IPS DF 6.9 (cell line): ENCODE results near the gene KCNIP2.

Source experiments
- DNase-seq: peaks from one replicate; pipeline ENCODE4 v3.0.0-alpha.2; 2013; ENCODE audit warnings: low read depth, low spot score
- H3K27ac ChIP-seq: one replicate; pipeline ENCODE4 v1.5.1; 2013; ENCODE audit warnings: low read length, control low read depth
- H3K27me3 ChIP-seq: 2 replicates; pipeline ENCODE4 v1.6.1; 2013; ENCODE audit warnings: mild to moderate bottlenecking, low read length; ENCODE audit not compliant: control insufficient read depth, insufficient read depth
- H3K36me3 ChIP-seq: 2 replicates; pipeline ENCODE4 v1.6.1; 2013; ENCODE audit warnings: low read length; ENCODE audit not compliant: control insufficient read depth, insufficient read depth
- H3K4me1 ChIP-seq: 2 replicates; pipeline ENCODE4 v1.6.1; 2013; ENCODE audit warnings: low read length; ENCODE audit not compliant: control insufficient read depth, insufficient read depth
- H3K4me3 ChIP-seq: 2 replicates; pipeline ENCODE4 v1.5.1; 2013; ENCODE audit warnings: mild to moderate bottlenecking, low read length
- H3K9me3 ChIP-seq: 2 replicates; pipeline ENCODE4 v1.6.1; 2013; ENCODE audit warnings: low read length, inconsistent platforms; ENCODE audit not compliant: control insufficient read depth, insufficient read depth
- WGBS: extraction: QIAGEN DNeasy Blood & Tissue Kit; methylation state at CpG from one replicate; pipeline ENCODE4 v1.1.7; 2013; ENCODE audit warnings: mixed read lengths, missing lambda C conversion rate; ENCODE audit not compliant: insufficient read length, insufficient coverage; 5-methylcytosine and 5-hydroxymethylcytosine counted together

The KCNIP2 gene

GRCh38 chr10:101843032-101844021 is at the start of gene KCNIP2:
KCNIP2 (minus strand) TSS chr10:101843800; CDS start chr10:101843568, 232 bp downstream.
- DNase-seq: peak; percentile 70

DNA sequence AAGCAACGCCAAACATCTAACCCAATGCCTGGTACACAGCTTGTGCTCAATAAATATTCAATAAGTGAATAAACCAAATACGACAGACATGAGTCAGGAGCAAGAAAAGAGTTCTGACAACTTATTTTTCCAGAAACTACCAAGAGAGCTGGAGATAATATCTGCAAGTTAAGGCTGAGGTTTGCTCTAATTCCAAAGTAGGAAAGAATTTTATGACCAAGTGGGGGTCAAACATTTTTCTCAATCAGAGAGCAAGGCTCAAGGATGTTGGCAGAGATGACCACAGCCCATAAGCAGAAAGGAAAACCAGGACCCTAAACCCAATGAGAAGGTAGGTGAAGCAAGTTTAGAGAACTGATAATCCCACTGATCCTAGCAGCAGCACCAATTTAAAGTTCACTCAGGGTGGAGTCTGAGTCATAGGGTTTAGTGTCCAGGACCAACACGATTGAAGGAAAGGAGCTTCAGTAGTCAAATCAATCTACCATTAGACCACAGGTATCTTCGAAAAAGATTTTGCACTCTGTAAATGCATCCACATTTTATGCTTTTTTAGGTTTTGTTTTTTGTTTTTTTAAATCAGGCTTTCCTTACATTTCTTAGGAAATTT is 49.3 kb upstream of the KCNIP2 start:
- Histone ChIP-seq H3K4me3 (no peak overlapping the region), H3K36me3 (no peaks in the 10 kb centered on the region), H3K27me3 (no peaks in the 10 kb centered on the region), H3K4me1 (no peaks in the 10 kb centered on the region), H3K9me3 (no peaks in the 10 kb centered on the region), H3K27ac (no peak overlapping the region)
- WGBS: no CpG with 5 or more reads among the region's 4 CpGs
- DNase-seq: no peak

More at GRCh38 chr10:101843032-101844021, at the start of gene KCNIP2:
- H3K27ac ChIP-seq: no peak within 1 kb of the TSS
- H3K4me3 ChIP-seq: peak within 1 kb of the TSS; percentile 44; the same call in 1 of the 2 replicates
- no peaks in the 10 kb centered on the region for H3K36me3 ChIP-seq
- WGBS: no CpG with 5 or more reads among the region's 60 CpGs
- no peaks in the 10 kb centered on the region; the same call in 1 of the 2 replicates for H3K27me3 ChIP-seq
- peaks cover 4% of the 10 kb centered on the region; the same call in 1 of the 2 replicates for H3K4me1 ChIP-seq
- H3K9me3 ChIP-seq: no peaks in the 10 kb centered on the region

DNA sequence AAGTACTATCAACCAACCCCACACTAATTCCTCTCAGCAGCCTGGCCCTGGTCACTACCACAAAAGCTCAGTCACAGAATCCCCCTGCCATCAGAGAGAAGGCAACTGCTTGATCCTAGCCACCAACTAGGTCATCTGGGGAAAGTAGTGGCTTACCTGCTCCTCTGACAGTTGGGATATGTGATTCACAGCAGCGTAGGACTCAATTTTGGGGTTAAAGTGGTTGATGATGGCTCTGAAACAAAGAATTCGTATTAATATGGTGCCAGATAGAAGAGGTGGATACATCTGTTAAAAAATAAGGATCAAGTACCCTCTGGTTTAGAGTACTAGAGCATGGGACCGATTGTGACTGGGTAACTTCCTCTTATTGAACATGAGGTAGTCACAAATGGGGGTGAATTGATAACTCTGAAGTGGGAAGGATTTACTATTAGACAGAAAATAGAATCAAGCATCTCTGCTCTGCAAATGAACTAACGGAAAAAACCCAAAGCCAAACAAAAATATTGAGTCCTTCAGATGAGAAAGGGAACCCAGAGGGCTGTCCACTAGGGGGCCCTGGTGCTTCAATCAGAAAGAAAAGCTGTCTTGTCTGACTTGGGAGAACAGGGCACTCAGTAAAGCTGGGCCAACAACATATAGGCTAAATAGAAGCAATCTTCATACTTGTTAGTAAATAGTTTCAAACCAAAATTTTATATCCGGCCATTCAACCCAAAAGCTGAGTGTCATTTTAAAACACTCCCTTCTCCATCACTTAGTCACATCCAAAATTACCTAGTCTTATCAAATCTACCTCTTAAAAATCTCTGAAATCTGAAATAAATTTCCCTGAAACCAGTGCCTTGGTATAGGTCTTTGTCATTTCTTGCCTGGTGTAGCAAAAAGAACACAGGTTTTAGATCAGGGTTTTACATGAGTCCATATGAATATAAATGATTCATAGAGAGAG is 45.9 kb upstream of the KCNIP2 start:
- Histone ChIP-seq H3K9me3 (no peaks in the 10 kb centered on the region), H3K4me1 (no peaks in the 10 kb centered on the region), H3K27ac (no peak overlapping the region), H3K4me3 (no peak overlapping the region), H3K36me3 (no peaks in the 10 kb centered on the region), H3K27me3 (no peaks in the 10 kb centered on the region)
- peak; percentile 57 for DNase-seq
- WGBS: no CpG with 5 or more reads among the region's 5 CpGs

GRCh38 chr10:101888251-101888949 is 44.8 kb upstream of the KCNIP2 start:
- Histone ChIP-seq H3K4me3 (no peak overlapping the region), H3K4me1 (no peaks in the 10 kb centered on the region), H3K36me3 (no peaks in the 10 kb centered on the region), H3K27me3 (no peaks in the 10 kb centered on the region), H3K9me3 (no peaks in the 10 kb centered on the region), H3K27ac (no peak overlapping the region)
- DNase-seq: no peak
- WGBS: no CpG with 5 or more reads among the region's 2 CpGs

DNA sequence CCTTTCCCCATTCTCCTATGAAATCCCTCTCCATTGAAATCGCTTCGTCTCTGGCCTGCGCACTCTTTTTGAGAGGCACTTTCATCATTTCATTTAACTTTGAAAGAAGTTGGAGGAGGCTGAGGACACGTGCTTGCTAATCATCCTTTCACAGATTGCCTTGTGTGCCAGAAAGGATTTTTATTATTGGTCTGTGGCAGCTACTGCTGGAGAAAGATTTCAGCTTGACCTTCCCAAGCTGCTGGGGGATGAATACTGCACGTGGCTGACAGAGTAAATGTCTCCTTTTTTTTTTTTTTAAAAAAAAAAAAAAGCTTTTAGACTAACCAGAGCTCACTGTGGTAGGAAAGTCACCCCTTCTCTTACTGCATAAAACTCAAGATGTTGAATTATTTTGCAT is 44.2 kb upstream of the KCNIP2 start:
- Histone ChIP-seq H3K4me3 (no peak overlapping the region), H3K36me3 (no peaks in the 10 kb centered on the region), H3K27ac (no peak overlapping the region), H3K4me1 (no peaks in the 10 kb centered on the region), H3K9me3 (no peaks in the 10 kb centered on the region), H3K27me3 (no peaks in the 10 kb centered on the region)
- no peak for DNase-seq
- no CpG with 5 or more reads among the region's 5 CpGs for WGBS

DNA sequence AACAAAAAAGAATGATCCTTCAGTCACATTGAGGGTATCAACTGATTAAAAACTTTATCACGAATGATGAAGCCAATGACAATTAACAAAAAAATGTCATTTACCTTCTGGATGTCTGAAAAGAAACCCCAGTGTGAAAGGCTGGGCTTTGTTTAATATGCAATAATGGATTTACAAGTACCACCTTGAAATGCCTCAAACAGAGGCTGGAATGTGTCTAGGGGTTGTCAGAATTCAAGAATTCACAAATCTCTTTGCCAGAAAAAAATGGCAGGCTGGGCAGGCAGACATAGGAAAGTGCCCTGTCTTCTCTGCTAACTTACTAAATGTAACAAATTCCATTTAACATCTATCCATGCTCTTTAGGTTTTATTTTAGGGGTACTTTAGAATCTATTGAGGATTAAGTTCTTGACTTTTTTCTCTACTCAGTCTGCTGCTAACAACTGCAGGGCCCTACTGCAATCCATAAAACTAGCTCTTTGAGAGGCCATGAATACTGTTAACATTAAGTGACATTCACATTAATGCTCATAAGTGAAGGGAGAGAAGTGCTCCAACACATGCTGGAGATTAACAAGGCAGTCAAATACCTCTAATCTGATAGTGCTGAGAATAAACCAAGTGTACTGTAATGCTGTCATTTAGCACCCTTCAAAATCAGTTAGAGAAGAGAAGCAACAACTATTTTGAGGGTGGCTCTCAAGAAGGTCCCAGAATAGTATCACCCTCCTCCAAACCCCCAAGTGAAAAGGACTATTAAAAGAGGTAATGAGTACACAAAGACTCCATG is 43.1 kb upstream of the KCNIP2 start:
- WGBS: no CpG with 5 or more reads among the region's 1 CpG
- no peak overlapping the region for H3K4me3 ChIP-seq

GRCh38 chr10:101881036-101881774 is 37.6 kb upstream of the KCNIP2 start:
- DNase-seq: no peak
- Histone ChIP-seq H3K4me1 (no peaks in the 10 kb centered on the region), H3K9me3 (no peaks in the 10 kb centered on the region), H3K4me3 (no peak overlapping the region), H3K36me3 (no peaks in the 10 kb centered on the region), H3K27me3 (no peaks in the 10 kb centered on the region), H3K27ac (no peak overlapping the region)
- WGBS: no CpG with 5 or more reads among the region's 2 CpGs

More for the DNA sequence above, 43.1 kb upstream of the KCNIP2 start:
- no peaks in the 10 kb centered on the region for H3K9me3 ChIP-seq
- no peaks in the 10 kb centered on the region for H3K36me3 ChIP-seq
- DNase-seq: no peak
- no peak overlapping the region for H3K27ac ChIP-seq
- no peaks in the 10 kb centered on the region for H3K27me3 ChIP-seq
- H3K4me1 ChIP-seq: no peaks in the 10 kb centered on the region

DNA sequence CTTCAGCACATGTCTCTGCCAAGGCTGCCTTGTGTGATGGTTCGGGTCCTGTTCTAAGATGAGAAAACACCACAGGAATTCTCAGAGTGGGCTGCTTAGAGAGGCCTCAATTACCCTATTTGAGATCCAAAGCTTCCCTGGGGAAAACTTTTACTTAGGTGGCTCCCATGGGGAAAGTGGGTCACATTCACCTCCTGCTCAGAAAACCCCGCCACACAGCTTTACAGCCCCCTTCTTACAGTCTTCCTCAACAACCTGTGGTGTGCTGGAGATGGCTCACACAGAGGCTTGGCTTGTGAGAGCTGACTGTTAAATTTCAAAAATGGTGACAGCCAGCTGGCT is 36.6 kb upstream of the KCNIP2 start:
- Histone ChIP-seq H3K9me3 (no peaks in the 10 kb centered on the region), H3K4me1 (no peaks in the 10 kb centered on the region), H3K36me3 (no peaks in the 10 kb centered on the region), H3K4me3 (no peak overlapping the region), H3K27me3 (no peaks in the 10 kb centered on the region), H3K27ac (no peak overlapping the region)
- WGBS: no CpG with 5 or more reads among the region's 2 CpGs
- DNase-seq: no peak
